GM12873 (cell line): ENCODE data around the gene RPN2.

Experiments
- TF ChIP-seq, protein P1 (sequence below): IDR thresholded peaks from 2 replicates; pipeline ENCODE4 v1.5.1; 2012; ENCODE audit warnings: low read depth, mild to moderate bottlenecking, moderate library complexity, low read length, control low read depth; ENCODE audit not compliant: insufficient read depth; ENCODE audit errors: missing control alignments

RPN2 gene

DNA sequence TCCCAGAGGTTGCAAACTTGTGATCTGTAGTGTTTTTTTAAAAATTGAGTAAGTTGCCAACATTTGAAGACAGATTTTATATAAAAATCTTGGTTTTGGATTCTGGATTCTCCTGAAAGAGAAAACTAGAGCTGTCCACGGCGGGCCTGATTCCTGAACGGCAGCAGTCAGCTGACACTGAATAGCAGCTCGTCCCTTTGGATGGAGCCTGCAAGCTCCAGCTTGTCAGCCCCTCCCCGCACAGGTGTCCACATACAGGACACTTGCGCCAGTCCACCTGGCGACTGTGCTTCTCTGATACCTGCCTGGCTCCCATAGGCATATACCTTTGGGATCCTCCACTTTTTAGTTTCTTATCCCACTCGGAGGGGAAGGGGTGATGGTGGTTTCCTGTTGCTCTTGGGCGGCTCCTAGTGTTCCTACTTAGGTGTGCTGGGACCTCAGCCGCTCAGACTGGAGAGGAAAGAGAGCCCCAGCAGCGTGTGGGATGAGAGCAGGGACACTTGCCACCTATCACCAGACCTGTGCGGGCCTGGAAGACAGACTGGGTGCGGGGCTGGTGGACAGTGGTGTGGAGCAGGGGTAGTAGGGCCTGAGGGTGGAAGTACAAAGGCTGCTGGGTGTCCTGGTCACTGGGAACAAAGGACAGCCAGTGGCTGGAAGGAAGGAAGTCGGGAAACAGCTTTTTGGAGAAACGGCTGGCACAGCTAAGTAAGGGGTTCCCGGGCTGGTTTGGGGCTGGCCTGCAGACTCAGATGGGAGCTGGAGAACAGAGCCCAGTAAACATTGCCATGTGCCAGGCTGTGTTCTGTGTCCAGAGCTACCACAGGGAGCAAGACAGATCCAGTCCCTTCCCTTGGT lies 64.2 kb downstream of the RPN2 start:
- TF ChIP-seq, protein P1, sequence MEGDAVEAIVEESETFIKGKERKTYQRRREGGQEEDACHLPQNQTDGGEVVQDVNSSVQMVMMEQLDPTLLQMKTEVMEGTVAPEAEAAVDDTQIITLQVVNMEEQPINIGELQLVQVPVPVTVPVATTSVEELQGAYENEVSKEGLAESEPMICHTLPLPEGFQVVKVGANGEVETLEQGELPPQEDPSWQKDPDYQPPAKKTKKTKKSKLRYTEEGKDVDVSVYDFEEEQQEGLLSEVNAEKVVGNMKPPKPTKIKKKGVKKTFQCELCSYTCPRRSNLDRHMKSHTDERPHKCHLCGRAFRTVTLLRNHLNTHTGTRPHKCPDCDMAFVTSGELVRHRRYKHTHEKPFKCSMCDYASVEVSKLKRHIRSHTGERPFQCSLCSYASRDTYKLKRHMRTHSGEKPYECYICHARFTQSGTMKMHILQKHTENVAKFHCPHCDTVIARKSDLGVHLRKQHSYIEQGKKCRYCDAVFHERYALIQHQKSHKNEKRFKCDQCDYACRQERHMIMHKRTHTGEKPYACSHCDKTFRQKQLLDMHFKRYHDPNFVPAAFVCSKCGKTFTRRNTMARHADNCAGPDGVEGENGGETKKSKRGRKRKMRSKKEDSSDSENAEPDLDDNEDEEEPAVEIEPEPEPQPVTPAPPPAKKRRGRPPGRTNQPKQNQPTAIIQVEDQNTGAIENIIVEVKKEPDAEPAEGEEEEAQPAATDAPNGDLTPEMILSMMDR: no peak

DNA sequence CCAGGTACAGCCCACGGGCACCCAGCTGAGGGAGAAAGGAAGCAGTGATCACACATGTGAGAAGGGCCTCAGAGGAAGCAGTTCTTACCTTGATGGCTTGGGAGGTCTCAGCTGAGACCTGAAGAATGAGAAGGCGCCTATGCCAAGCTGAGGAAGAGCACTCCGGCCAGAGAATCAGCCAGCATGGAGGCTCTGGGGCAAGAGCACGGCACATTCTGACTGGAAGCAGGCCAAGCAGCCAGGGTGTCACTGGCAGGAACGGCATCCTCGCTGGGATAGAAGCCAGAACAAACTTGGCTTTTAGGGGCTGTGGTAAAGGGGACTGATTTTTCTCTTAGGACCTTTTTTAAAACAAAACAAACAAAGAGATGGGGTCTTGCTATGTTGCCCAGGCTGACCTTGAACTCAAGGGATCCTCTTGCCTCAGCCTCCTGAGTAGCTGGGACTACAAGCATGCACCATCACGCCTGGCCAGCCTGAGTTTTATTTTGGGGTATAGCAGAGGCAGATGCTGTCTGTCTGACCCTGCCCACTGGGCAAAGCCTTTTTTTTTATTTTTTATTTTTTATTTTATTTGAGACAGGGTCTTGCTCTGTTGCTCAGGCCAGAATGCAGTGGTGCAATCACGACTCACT lies 64.9 kb downstream of the RPN2 start:
- TF ChIP-seq, protein P1: no peak

DNA sequence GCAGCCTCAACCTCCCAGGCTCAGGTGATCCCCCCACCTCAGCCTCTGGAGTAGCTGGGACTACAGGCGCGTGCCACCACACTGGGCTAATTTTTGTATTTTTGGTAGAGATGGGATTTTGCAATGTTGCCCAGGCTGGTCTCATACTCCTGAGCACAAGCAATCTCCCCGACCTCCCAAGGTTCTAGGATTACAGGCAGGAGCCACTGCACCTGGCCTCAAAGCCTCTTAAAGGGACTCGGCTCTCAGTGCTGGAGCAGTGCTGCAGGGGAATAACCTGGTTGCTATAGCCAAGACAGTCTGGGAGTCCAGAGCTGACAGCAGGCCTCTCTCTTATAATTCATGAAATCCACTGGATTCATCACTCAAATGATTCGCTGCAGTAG lies 65.4 kb downstream of the RPN2 start:
- TF ChIP-seq, protein P1: no peak

DNA sequence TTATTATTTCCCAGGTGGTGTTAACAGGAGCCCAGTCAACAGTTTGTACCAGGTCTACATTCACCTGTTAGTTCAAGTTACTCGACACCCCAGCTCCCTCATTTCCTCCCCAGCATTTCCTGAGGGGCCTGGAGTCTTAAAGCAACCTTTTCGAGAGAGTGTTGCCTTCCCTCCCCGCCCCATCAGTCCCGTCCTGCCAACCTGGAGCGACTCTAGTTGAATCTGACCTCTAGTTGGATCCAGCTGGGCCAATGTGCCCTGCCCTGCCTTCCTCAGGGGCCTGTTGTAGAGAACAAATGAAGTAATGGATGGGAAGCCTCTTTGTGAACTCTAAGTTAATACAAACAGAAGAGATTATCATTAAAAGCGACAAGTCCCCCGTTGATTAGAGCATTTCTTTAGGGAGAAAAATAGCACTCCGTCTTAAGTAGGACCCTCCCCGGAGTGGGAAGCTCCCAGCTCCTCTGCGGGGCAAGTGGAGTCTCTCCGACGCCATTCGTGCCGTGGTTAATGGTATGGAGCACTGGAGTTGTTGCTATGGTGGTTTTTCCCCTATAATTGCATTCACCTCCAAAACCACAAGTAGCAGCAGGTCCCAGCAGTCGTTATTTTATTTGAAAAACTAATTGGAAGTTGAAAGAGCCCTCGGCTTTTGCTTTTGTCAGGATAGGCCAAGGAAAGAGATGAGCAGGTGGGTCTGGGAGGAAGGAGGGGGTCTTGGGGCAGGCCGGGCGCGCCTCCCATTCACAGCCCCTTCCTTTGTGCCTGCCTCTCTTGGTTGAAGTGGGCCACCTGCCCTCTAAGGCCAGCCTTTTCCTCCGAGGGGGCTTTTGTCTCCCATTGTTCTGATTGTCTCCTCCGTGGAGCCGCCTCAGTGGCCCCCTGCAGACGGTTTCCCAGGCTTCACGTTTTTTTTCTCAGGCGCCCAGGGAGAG lies 66.4 kb downstream of the RPN2 start:
- TF ChIP-seq, protein P1: no peak

DNA sequence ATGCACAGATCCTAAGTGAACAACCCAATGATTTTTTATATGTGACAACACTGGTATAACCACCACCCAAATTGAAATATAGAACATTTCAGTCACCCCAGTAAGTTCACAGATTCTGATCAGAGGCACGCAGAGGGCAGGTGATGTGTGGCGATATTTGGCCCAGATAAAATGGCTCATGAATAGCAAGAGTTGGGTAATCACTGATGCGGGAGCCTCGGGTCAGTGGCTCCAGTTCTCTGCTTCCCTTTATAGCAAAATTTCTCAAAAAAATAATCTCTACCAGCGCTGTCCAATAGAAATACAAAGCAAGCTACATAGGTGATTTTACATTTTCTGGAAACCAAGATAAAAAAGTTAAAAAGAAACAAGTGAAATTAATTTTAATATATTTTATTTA lies 67.6 kb downstream of the RPN2 start:
- TF ChIP-seq, protein P1: no peak

DNA sequence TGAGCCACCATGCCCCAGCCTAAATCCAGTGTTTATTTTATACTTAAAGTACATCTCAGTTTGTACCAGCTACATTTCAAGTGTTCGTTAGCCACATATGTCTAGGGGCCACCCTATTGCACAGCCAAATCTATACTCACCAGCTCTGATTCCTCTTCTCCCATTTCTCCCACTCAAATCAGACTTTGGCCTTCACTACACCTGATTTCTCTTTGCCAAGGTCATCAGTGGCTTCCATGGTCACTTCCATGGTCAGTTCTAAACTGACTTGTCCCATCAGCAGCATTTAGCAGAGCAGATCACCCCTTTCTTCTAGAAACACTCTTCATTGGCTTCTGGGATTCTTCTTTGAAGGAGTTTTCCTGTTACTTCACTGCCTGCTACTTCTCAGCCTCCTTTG lies 68.4 kb downstream of the RPN2 start:
- TF ChIP-seq, protein P1: no peak

DNA sequence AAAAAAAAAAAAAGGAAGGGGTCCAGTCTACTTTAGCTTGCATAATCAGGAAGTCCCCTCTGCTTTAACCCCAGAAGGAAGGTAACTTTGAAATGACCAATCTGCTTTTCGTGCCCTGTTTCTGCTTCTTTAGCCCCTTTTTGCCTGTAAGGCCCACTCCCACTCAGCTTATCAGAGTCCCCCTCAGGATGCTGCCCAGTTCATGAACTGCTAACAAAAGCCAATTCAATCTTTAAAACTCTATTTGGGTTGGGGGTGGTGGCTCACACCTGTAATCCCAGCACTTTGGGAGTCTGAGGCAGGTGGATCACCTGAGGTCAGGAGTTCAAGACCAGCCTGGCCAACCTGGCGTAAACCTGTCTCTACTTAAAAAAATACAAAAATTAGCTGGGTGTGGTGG lies 70.2 kb downstream of the RPN2 start:
- TF ChIP-seq, protein P1: no peak
